GM12878 (cell line): ENCODE results near the gene POLR1A.

Experiments
- BCLAF1 ChIP-seq: fragments of 450-650 bp; IDR thresholded peaks from 2 replicates; pipeline ENCODE4 v1.6.1; 2017; ENCODE audit warnings: antibody characterized with exemption, mild to moderate bottlenecking, moderate library complexity
- CHD2 ChIP-seq: IDR thresholded peaks from 2 replicates; pipeline ENCODE4 v1.6.1; 2011; ENCODE audit warnings: low read depth, low read length, improper control_type of control experiment, borderline replicate concordance
- EGR1 ChIP-seq, 2 experiments: IDR thresholded peaks; 1 replicate in 1 of 2; 2 replicates in 1 of 2; pipeline ENCODE4 v1.6.1; 2011 to 2012; ENCODE audit warnings: low read depth in 2 of 2, low read length in 2 of 2, borderline replicate concordance in 1 of 2, mild to moderate bottlenecking in 1 of 2, moderate library complexity in 1 of 2
- EZH2 ChIP-seq: IDR thresholded peaks from 2 replicates; pipeline ENCODE4 v1.6.1; 2012; ENCODE audit warnings: low read depth, mild to moderate bottlenecking, control low read depth, inconsistent platforms, low read length, borderline replicate concordance; ENCODE audit not compliant: control insufficient read depth
- IRF3 ChIP-seq: fragments of 450-650 bp; IDR thresholded peaks from 2 replicates; pipeline ENCODE4 v1.6.1; 2014; ENCODE audit warnings: mild to moderate bottlenecking
- MAX ChIP-seq: IDR thresholded peaks from 2 replicates; pipeline ENCODE4 v1.6.1; 2012; ENCODE audit warnings: low read depth, low read length, improper control_type of control experiment
- NFYB ChIP-seq: IDR thresholded peaks from 2 replicates; pipeline ENCODE4 v1.6.1; 2011; ENCODE audit warnings: low read depth, mild to moderate bottlenecking, low read length, improper control_type of control experiment, moderate library complexity; ENCODE audit not compliant: insufficient read depth
- RAD51 ChIP-seq: fragments of 450-650 bp; IDR thresholded peaks from 2 replicates; pipeline ENCODE4 v1.6.1; 2016; ENCODE audit warnings: moderate library complexity, mild to moderate bottlenecking, inconsistent platforms

GRCh38 chr2:86078774-86079545 is 26.7 kb downstream of the POLR1A start:
- TF ChIP-seq RAD51 (no peak), NFYB (no peak), CHD2 (no peak), MAX (no peak), BCLAF1 (no peak), EZH2 (no peak), EGR1 (IDR thresholded peaks at IDR 0.05; ENCODE audit: borderline replicate concordance in 1 of 2, low read depth in 2 of 2, low read length in 2 of 2) (no peak), IRF3 (no peak)
